Fibroblast of skin of scalp (primary cell): Measurements from ENCODE around the gene MVP.
A peak's percentile ranks its signal among the peaks of the same experiment; 100 is the strongest.
"Not testable (repeated sequence)": the region's sequence is repeated elsewhere in the genome, so short reads cannot be mapped to it uniquely, and the experiment has no call there.

Experiments used
- DNase-seq: peaks from one replicate; pipeline ENCODE4 v3.0.0-alpha.2; 2013

MVP gene

DNA sequence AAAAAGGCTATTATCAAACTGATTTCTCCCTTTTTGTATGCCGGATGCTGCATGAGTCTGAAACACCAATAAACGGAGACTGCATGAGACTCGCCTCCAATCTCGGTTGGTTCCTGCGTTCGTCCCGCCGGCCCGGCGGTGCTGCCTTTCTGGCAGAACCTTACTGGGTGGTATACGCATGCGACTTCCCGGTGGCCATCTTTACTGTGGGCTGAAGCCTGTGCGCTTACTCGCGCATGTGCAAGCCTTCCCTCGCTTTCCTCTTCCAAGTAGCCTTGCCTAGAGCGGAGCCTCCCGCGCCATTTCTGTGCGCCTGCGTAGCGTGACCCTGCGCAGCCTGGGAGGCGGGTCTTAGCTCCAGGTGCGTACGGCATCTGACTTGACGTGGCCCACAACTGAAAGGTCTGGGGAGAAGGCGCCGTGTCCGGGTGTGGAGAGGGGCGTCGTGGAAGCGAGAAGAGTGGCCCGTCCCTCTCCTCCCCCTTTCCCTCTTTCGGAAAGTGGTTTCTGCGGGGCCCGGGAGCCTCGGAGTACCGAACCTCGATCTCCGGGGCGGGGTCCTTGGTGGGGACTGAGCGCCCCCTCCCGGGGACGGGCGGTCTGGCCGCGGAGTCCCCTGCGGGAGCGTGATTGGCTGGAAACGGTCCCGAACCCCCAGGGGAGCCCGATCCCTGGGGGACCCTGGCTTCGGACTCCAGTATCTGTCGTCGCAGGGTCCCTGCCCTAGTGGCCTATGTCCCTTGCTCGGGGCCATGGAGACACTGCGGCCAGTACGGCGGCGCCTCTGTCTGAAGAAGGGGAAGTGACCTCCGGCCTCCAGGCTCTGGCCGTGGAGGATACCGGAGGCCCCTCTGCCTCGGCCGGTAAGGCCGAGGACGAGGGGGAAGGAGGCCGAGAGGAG is 4.2 kb upstream of the MVP start, which contains the start of gene PAGR1:
Gene PAGR1 (plus strand): TSS at position 360 of the 901 bp plus-strand sequence. CDS start 374 bp downstream, at position 734.
- peak; percentile 99 for DNase-seq

DNA sequence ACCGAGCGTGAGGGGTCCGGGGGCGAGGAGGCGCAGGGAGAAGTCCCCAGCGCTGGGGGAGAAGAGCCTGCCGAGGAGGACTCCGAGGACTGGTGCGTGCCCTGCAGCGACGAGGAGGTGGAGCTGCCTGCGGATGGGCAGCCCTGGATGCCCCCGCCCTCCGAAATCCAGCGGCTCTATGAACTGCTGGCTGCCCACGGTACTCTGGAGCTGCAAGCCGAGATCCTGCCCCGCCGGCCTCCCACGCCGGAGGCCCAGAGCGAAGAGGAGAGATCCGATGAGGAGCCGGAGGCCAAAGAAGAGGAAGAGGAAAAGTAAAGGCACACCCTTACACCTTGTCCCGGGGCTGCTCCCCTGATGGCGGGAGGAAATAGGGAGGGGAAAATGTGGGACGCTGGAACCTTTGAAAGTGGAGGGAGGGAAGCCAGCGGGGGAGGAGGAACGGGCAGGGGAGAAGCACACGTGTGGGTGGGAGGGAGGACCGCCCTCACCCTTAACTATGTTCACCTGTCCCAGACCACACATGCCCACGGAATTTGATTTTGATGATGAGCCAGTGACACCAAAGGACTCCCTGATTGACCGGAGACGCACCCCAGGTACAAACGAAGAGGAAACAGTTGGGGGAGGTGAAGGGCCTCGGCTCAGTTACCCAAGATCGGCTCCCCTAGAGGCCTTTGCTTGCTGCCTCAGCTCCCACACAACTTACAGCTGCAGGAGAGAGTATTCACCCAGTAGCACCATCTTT is 3.4 kb upstream of the MVP start:
- peak; percentile 55 for DNase-seq

DNA sequence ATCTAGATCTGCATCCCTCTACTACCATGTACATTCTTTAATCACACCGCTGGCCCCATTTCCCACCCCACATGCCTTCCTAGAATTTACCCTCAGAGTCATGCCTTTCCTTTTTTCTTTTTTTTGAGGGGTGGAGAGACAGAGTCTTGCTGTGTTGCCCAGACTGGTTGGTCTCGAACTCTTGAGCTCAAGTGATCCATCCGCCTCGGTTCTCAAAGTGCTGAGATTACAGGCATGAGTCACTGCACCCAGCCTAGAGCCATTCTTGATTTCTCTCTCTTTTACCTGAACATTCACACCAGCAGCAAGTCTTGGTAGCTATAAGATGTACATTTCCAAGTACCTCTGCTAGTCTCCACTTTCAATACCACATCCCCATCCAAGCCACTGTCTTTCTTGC is 2.2 kb upstream of the MVP start:
- no peak for DNase-seq

DNA sequence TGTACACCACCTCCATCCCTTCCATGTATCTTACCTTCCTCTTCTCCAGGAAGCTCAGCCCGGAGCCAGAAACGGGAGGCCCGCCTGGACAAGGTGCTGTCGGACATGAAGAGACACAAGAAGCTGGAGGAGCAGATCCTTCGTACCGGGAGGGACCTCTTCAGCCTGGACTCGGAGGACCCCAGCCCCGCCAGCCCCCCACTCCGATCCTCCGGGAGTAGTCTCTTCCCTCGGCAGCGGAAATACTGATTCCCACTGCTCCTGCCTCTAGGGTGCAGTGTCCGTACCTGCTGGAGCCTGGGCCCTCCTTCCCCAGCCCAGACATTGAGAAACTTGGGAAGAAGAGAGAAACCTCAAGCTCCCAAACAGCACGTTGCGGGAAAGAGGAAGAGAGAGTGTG is 756 bp upstream of the MVP start:
- no peak for DNase-seq

DNA sequence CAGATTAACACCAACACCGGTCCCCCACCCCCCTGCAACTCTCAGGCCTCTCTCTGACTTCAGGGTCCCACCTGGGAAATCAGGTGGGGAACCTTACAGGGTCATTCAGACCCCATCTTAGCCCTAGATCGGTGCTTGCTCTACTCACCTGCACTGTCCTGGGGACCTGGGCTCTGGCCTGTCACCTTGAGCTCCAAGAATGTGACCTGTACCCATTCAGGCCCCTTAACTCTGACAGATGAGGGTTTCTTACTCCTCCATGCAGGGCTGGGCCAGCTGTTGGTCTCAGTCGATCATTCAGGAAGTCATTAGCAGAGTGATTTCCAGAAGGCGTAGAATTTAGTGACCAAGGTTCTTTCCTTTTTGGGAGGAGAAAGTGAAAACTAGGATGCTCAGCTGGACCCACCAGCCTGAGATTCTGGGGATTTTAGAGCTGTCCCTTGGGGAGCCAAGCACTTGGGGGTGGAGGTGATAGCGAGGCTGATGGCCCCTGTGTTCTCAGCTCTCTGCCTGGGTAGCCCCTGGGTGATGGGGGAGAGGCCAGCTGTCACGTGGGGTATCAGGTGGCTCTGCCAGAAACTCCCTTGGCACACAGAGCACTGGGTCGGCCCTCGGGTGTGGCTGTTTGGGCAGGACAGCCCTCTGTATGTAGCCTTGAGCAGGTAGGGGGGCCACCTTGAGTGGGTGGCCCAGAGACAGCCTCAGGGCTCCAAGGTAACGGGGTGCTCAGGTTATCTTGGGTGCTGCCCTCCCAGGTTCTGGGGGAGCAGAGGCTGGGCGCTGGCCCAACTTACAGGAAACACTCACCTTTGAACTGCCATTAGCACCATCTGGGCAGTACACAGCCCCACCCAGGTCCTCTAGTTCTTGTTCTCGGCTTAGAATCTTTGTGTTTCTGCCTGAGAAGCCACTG is 724 bp downstream of the MVP start:
- no peak for DNase-seq

DNA sequence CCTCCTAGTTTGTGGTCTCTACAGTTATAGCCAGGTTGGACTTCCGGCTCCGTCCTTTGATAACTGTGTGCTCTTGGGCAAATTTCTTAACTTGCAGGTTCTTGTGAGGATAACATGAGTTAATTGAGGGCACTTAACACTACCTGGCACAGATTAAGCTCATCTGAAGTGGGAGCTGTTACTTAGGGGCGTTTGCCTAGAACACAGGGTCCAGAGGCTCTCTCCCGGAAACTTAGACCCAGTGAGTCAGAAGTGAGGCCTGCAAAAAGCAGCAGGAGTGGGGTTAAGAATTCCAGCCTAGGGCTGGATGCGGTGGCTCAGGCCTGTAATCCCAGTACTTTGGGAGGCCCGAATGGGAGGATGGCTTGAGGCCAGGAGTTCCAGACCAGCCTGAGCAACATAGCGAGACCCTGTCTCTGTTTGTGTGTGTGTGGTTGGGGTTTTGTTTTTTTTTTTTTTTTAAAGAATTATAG is 1.4 kb downstream of the MVP start:
- peak; percentile 91 for DNase-seq

DNA sequence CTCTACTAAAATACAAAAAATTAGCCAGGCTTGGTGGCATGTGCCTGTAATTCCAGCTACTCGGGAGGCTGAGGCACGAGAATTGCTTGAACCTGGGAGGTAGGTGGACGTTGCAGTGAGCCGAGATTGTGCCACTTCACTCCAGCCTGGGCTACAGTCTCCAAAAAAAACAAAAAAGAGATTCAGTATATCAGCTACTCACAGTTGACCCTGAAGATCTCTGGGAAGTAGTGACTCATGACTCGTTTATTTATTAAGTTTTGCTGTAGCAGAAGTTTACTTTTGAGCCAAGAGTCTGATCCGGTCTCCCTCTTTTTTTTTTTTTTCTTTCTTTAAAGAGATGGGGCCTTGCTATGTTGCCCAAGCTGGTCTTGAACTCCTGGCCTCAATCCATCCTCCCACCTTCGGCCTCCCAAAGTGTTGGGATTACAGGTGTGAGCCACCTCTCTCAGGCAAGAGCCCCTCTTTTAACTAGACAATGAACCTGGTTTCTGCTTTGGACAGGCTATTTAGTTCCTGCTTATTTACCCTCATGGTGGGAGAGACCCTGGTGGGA is 4.4 kb downstream of the MVP start:
- DNase-seq, result peak; percentile 81

DNA sequence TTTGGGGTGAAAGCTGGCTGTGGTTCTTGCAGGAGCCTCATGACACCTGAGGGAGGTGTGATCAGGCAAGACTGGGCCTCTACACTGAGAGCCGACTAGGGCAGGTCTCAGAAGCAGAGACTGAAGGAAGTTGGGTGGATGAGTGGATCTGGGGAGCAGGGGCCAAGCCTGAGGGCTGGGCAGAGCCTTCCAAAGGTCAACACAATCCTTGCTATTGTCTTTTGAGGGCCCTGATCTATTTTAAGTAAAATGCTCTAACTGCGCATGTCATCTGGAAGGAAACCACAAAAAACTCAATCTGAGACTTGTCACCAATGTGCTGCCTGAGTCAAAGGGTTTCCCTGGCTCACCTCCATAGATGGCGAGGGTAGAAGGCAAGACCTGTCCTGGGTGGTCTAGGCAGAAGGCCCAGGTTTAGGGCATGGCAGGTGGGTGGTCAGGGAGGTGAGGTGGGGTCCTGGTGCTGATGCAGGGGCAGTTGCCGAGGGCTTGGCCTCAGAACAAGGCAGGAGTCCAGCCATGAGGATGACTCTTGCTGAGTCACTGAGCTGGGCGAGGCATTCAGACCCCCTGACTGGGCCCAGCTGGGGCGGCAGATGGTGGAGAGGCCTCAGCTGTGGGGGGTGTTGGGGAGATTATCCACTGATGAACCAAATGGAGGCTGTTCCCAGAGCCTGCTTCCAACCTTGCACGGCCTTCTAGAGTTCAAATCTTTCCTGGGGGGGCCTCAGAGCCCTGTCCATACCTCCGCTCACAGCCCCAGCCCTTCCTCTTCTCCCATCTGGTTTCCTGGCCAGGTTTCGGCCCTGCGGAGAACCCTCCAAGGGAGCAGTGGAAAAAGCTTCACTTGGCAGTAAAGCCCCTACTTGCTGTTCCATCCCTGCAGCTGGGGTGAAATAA is 5.1 kb downstream of the MVP start:
- peak; percentile 84 for DNase-seq

DNA sequence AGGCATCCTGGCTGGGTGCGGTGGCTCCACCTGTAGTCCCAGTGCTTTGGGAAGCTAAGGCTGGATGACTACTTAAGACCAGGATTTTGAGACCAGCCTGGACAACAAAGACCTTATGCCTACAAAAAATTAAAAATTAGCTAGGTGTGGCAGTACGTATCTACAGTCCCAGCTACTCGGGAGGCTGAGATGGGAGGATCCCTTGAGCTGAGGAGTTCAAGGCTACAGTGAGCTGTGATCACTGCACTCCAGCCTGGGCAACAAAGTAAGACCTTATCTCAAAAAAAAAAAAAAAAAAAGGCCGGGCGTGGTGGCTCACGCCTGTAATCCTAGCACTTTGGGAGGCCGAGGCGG is 6.1 kb downstream of the MVP start:
- DNase-seq, result no peak

DNA sequence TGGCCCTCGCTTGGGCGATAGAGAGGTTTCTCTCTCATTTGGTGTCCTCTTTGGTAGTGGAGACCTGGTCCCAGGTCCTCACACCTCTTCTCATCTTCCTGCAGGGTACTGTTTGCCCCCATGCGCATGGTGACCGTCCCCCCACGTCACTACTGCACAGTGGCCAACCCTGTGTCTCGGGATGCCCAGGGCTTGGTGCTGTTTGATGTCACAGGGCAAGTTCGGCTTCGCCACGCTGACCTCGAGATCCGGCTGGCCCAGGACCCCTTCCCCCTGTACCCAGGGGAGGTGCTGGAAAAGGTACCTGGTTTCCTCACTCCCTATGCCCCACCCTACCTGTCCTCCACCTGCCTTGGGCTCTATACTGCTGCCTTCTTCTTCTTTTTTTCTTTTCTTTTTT is 10.5 kb downstream of the MVP start:
- no peak for DNase-seq

DNA sequence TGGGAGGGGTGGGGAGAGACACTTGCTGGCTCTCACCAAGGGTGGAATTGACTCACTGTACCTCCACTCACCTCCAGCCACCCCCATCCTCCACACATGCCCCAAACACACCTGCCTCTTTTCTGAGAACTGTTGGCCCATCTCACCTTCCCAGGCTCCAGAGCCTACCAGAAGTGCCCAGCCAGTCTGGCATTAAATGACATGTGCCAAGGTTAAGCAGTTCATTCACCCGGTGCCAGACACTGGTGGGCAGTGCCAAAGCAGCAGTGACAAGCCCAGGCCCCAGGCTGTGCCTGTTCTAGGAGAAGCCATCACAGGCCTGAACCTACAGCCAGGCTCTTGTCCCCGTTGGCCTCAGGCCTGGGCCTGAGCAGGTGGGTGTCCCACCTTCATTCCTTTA is 11.2 kb downstream of the MVP start:
- DNase-seq, result no peak

DNA sequence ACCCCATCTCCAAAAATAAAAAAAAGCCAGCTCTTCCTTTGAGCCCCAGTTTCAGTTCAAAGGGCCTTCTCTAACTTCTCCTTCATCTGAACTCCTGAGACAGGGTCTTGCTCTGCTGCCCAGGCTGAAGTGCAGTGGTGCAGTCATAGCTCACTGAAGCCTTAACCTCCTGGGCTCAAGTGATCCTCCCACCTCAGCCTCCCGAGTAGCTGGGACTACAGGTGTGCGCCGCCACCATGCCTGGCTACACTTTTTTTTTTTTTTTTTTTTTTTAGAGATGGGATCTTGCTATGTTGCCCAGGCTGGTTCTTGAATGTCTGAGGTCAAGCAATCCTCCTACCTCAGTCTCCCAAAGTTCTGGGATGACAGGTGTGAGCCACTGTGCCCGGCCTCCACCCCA is 13.0 kb downstream of the MVP start:
- not testable (repeated sequence) for DNase-seq

DNA sequence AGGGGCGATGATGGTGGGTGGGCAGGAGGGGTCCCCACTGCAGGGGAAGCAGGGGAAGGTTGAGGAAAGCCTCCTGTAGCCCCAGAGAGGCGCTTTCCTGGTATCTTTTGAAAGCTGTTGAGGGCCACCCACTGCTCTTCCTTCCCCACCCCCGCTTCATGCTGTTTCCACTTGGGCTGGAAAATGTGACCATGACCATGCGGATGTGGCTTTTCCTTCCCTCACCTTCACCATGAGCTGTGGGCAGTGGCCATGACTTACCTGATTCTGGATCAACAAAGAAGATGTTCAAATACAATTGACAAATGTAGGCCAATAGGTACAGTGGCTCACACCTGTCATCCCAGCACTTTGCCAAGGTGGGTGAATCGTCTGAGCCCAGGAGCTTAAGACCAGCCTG is 13.8 kb downstream of the MVP start:
- no peak for DNase-seq

DNA sequence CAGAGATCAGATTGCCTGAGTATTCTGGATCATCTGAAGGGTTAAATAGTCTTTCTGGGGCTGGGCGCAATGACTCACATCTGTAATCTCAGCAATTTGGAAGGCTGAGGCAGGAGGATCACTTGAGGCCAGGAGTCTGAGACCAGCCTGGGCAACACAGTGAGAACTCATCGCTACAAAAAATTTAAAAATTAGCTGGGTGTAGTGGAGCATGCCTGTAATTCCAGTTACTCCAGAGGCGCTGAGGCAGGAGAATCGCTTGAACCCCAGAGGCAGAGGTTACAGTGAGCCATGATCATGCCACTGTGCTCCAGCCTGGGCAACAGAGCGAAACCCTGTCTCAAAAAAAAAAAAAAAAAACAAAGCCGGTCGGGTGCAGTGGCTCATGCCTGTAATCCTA is 15.7 kb downstream of the MVP start:
- no peak for DNase-seq

DNA sequence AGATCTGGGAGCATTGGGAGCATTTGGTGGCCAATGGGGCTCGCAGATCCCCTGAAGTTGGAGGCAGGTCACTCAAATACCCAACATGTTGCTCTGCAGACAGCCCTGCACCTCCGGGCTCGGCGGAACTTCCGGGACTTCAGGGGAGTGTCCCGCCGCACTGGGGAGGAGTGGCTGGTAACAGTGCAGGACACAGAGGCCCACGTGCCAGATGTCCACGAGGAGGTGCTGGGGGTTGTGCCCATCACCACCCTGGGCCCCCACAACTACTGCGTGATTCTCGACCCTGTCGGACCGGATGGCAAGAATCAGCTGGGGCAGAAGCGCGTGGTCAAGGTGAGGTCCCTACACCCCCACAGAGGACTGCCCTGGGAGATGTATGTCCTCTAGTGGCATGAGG is 16.4 kb downstream of the MVP start:
- no peak for DNase-seq

DNA sequence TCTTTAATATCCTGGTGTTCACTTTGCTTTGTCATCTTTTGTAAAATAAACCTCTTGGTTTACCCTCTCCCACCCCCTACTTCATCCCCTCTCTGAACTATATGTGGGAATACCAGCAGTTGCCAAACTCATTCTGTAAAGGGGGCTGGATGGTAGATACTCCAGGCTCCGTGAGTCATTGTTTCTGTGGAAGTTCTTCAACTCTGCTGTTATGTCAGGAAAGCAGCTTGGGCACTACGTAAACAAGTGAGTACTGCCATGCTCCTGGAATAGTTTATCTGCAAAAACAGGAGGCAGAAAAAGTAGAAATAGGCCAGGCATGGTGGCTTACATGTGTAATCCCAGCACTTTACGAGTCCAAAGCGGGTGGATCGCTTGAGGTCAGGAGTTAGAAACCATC is 17.6 kb downstream of the MVP start:
- no peak for DNase-seq

DNA sequence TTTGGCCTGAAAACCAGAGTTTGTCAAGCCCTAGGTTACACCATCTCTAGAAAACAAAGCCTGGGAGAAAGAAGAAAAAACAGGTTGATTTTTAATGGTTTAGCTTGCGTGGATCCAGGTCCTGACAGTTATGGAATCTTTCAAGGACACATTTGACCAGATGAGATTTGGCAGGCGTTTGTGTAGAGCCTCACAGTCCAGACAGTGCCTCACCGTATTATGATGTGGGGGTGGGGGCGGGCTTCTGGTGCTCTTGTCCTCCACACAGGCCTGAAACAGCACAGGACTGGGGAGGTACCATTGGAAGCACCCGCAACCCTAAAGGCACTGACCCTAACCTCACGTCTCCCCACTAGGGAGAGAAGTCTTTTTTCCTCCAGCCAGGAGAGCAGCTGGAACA is 19.6 kb downstream of the MVP start:
- no peak for DNase-seq

DNA sequence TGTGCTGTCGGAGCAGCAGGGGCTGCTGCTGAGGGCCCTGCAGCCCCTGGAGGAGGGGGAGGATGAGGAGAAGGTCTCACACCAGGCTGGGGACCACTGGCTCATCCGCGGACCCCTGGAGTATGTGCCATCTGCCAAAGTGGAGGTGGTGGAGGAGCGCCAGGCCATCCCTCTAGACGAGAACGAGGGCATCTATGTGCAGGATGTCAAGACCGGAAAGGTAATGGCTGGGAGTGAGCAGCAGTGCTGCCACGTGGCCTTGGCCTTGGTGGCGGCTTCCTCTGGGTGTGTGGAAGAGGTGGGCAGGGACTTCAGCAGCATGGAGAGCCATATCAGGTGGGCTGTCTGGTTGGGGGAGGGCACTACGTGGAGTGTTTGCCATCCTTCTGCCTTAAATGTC is 20.0 kb downstream of the MVP start:
- no peak for DNase-seq

DNA sequence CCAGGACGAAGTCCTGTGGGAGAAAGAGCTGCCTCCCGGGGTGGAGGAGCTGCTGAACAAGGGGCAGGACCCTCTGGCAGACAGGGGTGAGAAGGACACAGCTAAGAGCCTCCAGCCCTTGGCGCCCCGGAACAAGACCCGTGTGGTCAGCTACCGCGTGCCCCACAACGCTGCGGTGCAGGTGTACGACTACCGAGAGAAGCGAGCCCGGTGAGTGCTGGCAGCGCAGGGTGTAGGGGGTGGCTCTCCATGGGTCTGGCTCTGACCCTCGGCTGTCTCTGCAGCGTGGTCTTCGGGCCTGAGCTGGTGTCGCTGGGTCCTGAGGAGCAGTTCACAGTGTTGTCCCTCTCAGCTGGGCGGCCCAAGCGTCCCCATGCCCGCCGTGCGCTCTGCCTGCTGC is 21.4 kb downstream of the MVP start:
- DNase-seq, result no peak

DNA sequence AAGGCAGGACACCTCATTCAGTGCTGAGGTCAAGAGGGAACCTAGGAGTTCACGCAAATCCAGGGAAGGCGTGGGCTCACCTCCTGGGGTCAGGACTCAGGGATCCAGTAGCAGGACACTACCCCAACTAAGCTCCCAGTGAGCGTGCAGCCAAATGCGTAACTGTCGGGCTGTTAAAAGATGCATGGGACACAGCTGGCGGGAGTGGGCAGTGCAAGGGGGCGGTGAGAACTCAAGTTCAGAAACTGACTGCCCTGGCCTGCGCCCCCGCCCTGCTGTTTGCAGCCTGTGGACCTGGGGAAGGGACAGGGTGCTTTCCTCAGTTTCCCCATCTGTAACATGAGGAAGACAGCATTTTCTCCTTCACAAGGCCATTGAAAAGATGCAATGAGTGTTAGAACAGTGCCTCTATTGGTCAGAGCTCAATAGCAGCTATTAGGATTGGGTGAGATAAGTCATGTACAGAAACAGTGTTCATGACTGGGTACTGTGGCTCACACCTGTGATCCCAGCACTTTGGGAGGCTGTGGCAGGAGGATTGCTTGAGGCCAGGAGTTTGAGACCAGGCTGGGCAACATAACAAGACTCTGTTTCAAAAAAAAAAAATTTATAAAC is 22.6 kb downstream of the MVP start:
- DNase-seq, result no peak

DNA sequence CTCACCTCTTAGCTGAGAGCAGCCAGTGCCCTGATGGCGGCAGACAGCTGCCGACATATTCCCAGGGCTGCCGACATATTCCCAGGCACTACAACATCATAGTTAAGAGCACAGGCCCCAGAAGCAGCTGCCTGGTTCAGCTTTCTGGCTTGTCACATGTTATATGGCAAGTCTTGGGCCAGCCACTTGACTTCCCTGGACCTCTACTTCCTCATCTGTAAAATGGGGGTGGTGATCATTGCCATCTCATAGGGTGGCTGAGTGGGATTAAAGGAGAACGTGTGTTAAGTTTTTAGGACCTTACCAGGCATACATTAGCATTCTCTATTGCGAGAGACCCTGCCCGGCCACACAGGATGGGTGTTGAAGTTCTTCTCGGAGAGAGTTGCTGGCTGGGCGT is 23.7 kb downstream of the MVP start:
- DNase-seq, result no peak
